Upper lobe of left lung (tissue), 4 donors: ENCODE measurements around the gene NUMBL.

Experiments used
- EP300 ChIP-seq, 4 donors: sonication (generic); formaldehyde crosslinking; IDR thresholded peaks; one replicate each; pipeline ENCODE4 v1.5.1; 2017; ENCODE audit warnings: antibody characterized with exemption in 4 of 4, control low read depth in 2 of 4
- POLR2A ChIP-seq, 4 donors: fragments of 450-650 bp; IDR thresholded peaks; one replicate each; pipeline ENCODE4 v1.5.1; 2016 to 2017; ENCODE audit warnings: antibody characterized with exemption in 4 of 4, mild to moderate bottlenecking in 2 of 4
- POLR2AphosphoS5 ChIP-seq, 2 donors: sonication (generic); formaldehyde crosslinking; IDR thresholded peaks; one replicate each; pipeline ENCODE4 v1.5.1; 2017; ENCODE audit warnings: antibody characterized with exemption in 2 of 2
- TF ChIP-seq, protein P1 (sequence below), 6 experiments: fragments of 450-650 bp in 4 of 6; fragments of 200-600 bp in 2 of 6; sonication (generic) in 2 of 6; IDR thresholded peaks; one replicate each; pipeline ENCODE4 v1.5.1; 2016 to 2019; ENCODE audit warnings: antibody characterized with exemption in 6 of 6

DNA sequence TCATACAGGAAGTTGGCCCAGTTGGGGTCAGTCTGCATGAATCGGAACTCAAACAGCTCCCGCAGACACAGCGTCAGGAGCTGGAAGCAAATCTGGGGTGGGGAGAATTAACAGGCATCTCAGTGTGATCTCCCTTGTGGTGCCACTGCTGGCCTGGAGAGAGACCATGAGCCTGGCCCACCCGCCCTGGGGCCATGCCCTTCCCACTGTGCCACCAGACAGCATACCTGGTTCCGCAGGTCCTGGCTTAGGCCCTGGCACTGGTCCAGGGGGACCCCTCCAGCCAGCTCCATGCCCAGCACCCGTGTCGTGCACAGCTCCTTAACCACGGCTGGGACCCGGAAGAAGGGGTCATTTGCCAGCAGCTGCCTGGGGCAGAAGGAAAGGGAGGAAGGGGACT, 9.6 kb upstream of the NUMBL start:
- TF ChIP-seq POLR2A (IDR thresholded peaks at IDR 0.05) (no peak), EP300 (IDR thresholded peaks at IDR 0.05) (no peak), POLR2AphosphoS5 (IDR thresholded peaks at IDR 0.05) (no peak)
- TF ChIP-seq, protein P1, sequence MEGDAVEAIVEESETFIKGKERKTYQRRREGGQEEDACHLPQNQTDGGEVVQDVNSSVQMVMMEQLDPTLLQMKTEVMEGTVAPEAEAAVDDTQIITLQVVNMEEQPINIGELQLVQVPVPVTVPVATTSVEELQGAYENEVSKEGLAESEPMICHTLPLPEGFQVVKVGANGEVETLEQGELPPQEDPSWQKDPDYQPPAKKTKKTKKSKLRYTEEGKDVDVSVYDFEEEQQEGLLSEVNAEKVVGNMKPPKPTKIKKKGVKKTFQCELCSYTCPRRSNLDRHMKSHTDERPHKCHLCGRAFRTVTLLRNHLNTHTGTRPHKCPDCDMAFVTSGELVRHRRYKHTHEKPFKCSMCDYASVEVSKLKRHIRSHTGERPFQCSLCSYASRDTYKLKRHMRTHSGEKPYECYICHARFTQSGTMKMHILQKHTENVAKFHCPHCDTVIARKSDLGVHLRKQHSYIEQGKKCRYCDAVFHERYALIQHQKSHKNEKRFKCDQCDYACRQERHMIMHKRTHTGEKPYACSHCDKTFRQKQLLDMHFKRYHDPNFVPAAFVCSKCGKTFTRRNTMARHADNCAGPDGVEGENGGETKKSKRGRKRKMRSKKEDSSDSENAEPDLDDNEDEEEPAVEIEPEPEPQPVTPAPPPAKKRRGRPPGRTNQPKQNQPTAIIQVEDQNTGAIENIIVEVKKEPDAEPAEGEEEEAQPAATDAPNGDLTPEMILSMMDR (IDR thresholded peaks at IDR 0.05), result no peak
